ENCODE data around the gene BMI1. TPM values are rescaled to one million over a fixed set of nuclear protein-coding genes. Genes with fewer than 3 reads are reported as not detected.

Gene BMI1
- total and polyA plus RNA-seq, 2 experiments from 2014 or later: 2.3 to 10.7 TPM

- no peak overlapping the region for H3K4me2 ChIP-seq
- no peak for DNase-seq (ENCODE audit: low spot score)
- no peaks in the 10 kb centered on the region for H3K27me3 ChIP-seq (ENCODE audit: insufficient read depth)
- Mint-ChIP-seq H3K27me3 (ENCODE audit: insufficient read depth, low read depth, poor library complexity) (no peaks in the 10 kb centered on the region), H3K4me3 (no peak overlapping the region), H3K27ac (no peak overlapping the region; the same call in 1 of the 2 replicates), H3K36me3 (ENCODE audit: low read depth) (no peaks in the 10 kb centered on the region), H3K4me1 (peaks cover under 1% of the 10 kb centered on the region; the same call in 1 of the 3 replicates), H3K9me3 (no peaks in the 10 kb centered on the region)
- no peak overlapping the region for H3K4me3 ChIP-seq
- H3F3A ChIP-seq (replicated peaks; ENCODE audit: low read depth): no peaks in the 10 kb centered on the region
- ATAC-seq: no peak
- no peak overlapping the region for H3K27ac ChIP-seq (ENCODE audit: low read depth)
- H4K20me1 ChIP-seq (replicated peaks; ENCODE audit: insufficient read depth): no peaks in the 10 kb centered on the region
- no peaks in the 10 kb centered on the region for H3K9me2 ChIP-seq (ENCODE audit: insufficient read depth)
- TF ChIP-seq ZNF331 (CRISPR knock-in tag; IDR thresholded peaks at IDR 0.05; ENCODE audit: low read depth) (no peak), STAT1 (IDR thresholded peaks at IDR 0.05; ENCODE audit: unreplicated experiment) (no peak), JUNB (IDR thresholded peaks at IDR 0.05; ENCODE audit: unreplicated experiment) (no peak), POLR2AphosphoS5 (IDR thresholded peaks at IDR 0.05; ENCODE audit: low read depth) (no peak), CREB1 (CRISPR knock-in tag; IDR thresholded peaks at IDR 0.05; ENCODE audit: low read depth) (no peak), CTCF (conservative IDR thresholded peaks at IDR 0.05; ENCODE audit: low read depth in 2 of 2) (no peak), REST (IDR thresholded peaks at IDR 0.05; ENCODE audit: unreplicated experiment) (no peak), ETS1 (IDR thresholded peaks at IDR 0.05) (no peak)
- H3K79me2 ChIP-seq (replicated peaks; ENCODE audit: insufficient read depth): no peaks in the 10 kb centered on the region
- H3K4me1 ChIP-seq (ENCODE audit: insufficient read depth): no peaks in the 10 kb centered on the region
- H2AFZ ChIP-seq: peak overlapping the region; percentile 13; the same call in 1 of the 2 replicates
- H3K36me3 ChIP-seq (ENCODE audit: insufficient read depth): no peaks in the 10 kb centered on the region
Measured at GRCh38 chr10:22365644-22366434, 44.9 kb downstream of the BMI1 start.

GRCh38 chr10:22366435-22366703, 45.5 kb downstream of the BMI1 start:
- no peaks in the 10 kb centered on the region for H3F3A ChIP-seq (replicated peaks; ENCODE audit: low read depth)
- no peaks in the 10 kb centered on the region for H3K27me3 ChIP-seq (ENCODE audit: insufficient read depth)
- no peak overlapping the region for H3K4me3 Mint-ChIP-seq
- H3K4me2 ChIP-seq: no peak overlapping the region
- no peaks in the 10 kb centered on the region for H3K36me3 Mint-ChIP-seq (ENCODE audit: low read depth)
- no peaks in the 10 kb centered on the region for H3K4me1 ChIP-seq (ENCODE audit: insufficient read depth)
- no peak overlapping the region for H3K4me3 ChIP-seq
- H3K27ac Mint-ChIP-seq: no peak overlapping the region
- H2AFZ ChIP-seq: 0 out of 2 replicates have a peak overlapping the region, but pooled peaks have one; percentile 3
- ATAC-seq: no peak
- no peaks in the 10 kb centered on the region for H3K79me2 ChIP-seq (replicated peaks; ENCODE audit: insufficient read depth)
- no peak overlapping the region for H3K27ac ChIP-seq (ENCODE audit: low read depth)
- DNase-seq (ENCODE audit: low spot score): no peak
- H3K9me2 ChIP-seq (ENCODE audit: insufficient read depth): no peaks in the 10 kb centered on the region
- H3K4me1 Mint-ChIP-seq: no peaks in the 10 kb centered on the region
- no peaks in the 10 kb centered on the region for H3K36me3 ChIP-seq (ENCODE audit: insufficient read depth)
- H3K9me3 Mint-ChIP-seq: no peaks in the 10 kb centered on the region
- no peaks in the 10 kb centered on the region for H3K27me3 Mint-ChIP-seq (ENCODE audit: insufficient read depth, low read depth, poor library complexity)
- no peaks in the 10 kb centered on the region for H4K20me1 ChIP-seq (replicated peaks; ENCODE audit: insufficient read depth)
- TF ChIP-seq EZH2 (IDR thresholded peaks at IDR 0.05; ENCODE audit: low read depth, unreplicated experiment) (no peak), NANOG (IDR thresholded peaks at IDR 0.05; ENCODE audit: borderline replicate concordance) (no peak), EZH2phosphoT487 (IDR thresholded peaks at IDR 0.05; ENCODE audit: unreplicated experiment) (no peak), ETS1 (IDR thresholded peaks at IDR 0.05) (no peak), ZNF331 (CRISPR knock-in tag; IDR thresholded peaks at IDR 0.05; ENCODE audit: low read depth) (no peak), CTCF (conservative IDR thresholded peaks at IDR 0.05; ENCODE audit: low read depth in 2 of 2) (no peak), POLR2AphosphoS5 (IDR thresholded peaks at IDR 0.05; ENCODE audit: low read depth) (no peak), STAT1 (IDR thresholded peaks at IDR 0.05; ENCODE audit: unreplicated experiment) (no peak), CREB1 (CRISPR knock-in tag; IDR thresholded peaks at IDR 0.05; ENCODE audit: low read depth) (no peak), ZNF114 (CRISPR knock-in tag; IDR thresholded peaks at IDR 0.05) (no peak)
